Ovary (tissue), 9 donors: ENCODE results near the gene SRSF9. TPM values are rescaled to one million over a fixed set of nuclear protein-coding genes. Genes with fewer than 3 reads are reported as not detected.
A peak's percentile ranks its signal among the peaks of the same experiment; 100 is the strongest.

Source experiments
- DNase-seq, 5 donors: peaks; one replicate each; pipeline ENCODE4 v3.0.0-alpha.2; 2019 to 2020
- H3K27ac ChIP-seq, 2 donors: fragments of 200-600 bp; one replicate each; pipeline versions ENCODE4 v1.5.1 to v1.8.0; 2019 to 2022
- H3K27me3 ChIP-seq: fragments of 200-600 bp; one replicate; pipeline ENCODE4 v1.8.0; 2022
- H3K36me3 ChIP-seq: fragments of 200-600 bp; sonication (generic); one replicate; pipeline ENCODE4 v1.5.1; 2019
- H3K4me1 ChIP-seq: one replicate; pipeline ENCODE4 v1.8.1; 2013; ENCODE audit warnings: mild to moderate bottlenecking, moderate library complexity; ENCODE audit not compliant: insufficient read depth
- H3K4me3 ChIP-seq: fragments of 200-600 bp; sonication (generic); one replicate; pipeline ENCODE4 v1.5.1; 2017
- H3K9me3 ChIP-seq, 2 donors: fragments of 200-600 bp in 1 of 2; sonication (generic) in 1 of 2; one replicate each; pipeline versions ENCODE4 v1.5.1 to v1.8.1; 2013 to 2019; ENCODE audit warnings: mild to moderate bottlenecking in 1 of 2, moderate library complexity in 1 of 2
- EP300 ChIP-seq: sonication (generic); formaldehyde crosslinking; IDR thresholded peaks from one replicate; pipeline ENCODE4 v1.6.1; 2017; ENCODE audit warnings: antibody characterized with exemption
- POLR2A ChIP-seq: fragments of 450-650 bp; IDR thresholded peaks from one replicate; pipeline ENCODE4 v1.6.1; 2017; ENCODE audit warnings: antibody characterized with exemption, mild to moderate bottlenecking, moderate library complexity
- WGBS, 3 donors: extraction: QIAGEN DNeasy Blood & Tissue Kit in 1 of 3; methylation state at CpG; one replicate each; pipeline versions ENCODE4 v1.1.5 to v1.1.7; 2013 to 2017; 5-methylcytosine and 5-hydroxymethylcytosine counted together
- intact Hi-C, 4 donors: fragments of 100-400 bp; cut with DNase I; formaldehyde crosslinking; loops; one replicate each; pipeline versions ENCODE4 v1.11.0 to v1.15.1; 2022 to 2023
- polyA plus RNA-seq, 2 donors: library from polyadenylated mRNA; stranded (reverse); fragments of 200-250 nt in 1 of 2; fragments of 350-450 nt in 1 of 2; fragmentation: Illumina TruSeq in 1 of 2; extraction: RNeasy Lipid Tissue Mini Kit (QIAGEN cat#74804) in 1 of 2; gene quantifications; one replicate each; pipeline ENCODE4 v1.2.3, GENCODE V29; 2013 to 2014
- total RNA-seq, 7 donors: library from RNA; depleted of rRNA in 2 of 7; stranded (reverse); fragments of >200 nt in 2 of 7; fragmentation: NEBNext Ultra II Directional in 3 of 7; extraction: Animal tissue kit (Norgen Biotek cat#: 25700) in 3 of 7; gene quantifications; one replicate each; pipeline versions ENCODE4 v1.1.0 to v1.2.4, GENCODE V29; 2016 to 2023
- TF ChIP-seq, protein P1 (sequence below), 3 donors: fragments of 450-650 bp in 2 of 3; fragments of 200-600 bp in 1 of 3; IDR thresholded peaks; one replicate each; pipeline versions ENCODE4 v1.5.1 to v1.8.0; 2016 to 2022; ENCODE audit warnings: antibody characterized with exemption in 3 of 3, mild to moderate bottlenecking in 1 of 3
- donor health status: DM: no; HTN: no; CAD: no; lungs with moderate emphysema.
- donor health status: DM: no; HTN: no; CAD: no.
- donor health status: Bipolar disorder and iron deficiency.
- donor health status: DM: yes; HTN: yes; CAD: no.
- donor health status: DM: no; HTN: no; CAD: no.
- donor health status: DM: yes; HTN: yes; CAD: no.

The SRSF9 gene
- total and polyA plus RNA-seq, 9 donors, result 53.8 to 141 (median 124) TPM

DNA sequence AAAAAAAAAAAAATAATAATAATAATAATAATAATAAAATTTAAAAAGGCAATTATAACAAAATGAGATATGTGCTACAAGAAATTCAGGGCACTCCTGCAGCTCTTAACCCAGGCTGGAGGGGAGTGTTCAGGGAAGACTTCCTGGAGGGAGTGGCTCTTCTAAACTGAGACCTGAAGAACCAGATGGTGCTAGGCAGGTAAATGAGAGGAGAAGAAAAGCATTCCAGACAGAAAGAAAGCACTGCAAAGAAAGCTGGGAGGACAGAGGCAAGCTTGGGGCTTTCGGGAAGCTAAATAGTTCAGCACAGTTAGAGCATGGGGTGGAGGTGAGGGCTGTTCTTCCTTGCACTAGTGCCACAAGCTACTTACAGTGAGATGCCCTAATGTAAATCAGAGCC, 9.9 kb upstream of the SRSF9 start:
- Histone ChIP-seq H3K36me3 (no peaks in the 10 kb centered on the region), H3K27ac (no peak overlapping the region), H3K4me1 (no peaks in the 10 kb centered on the region), H3K9me3 (no peaks in the 10 kb centered on the region), H3K27me3 (no peaks in the 10 kb centered on the region), H3K4me3 (no peak overlapping the region)
- WGBS, 3 donors, result 97 to 100% (median 98%) methylated on average over 1 of the region's 1 CpG
- intact Hi-C loops, result no loop called here
- no peak for DNase-seq
- TF ChIP-seq, protein P1, sequence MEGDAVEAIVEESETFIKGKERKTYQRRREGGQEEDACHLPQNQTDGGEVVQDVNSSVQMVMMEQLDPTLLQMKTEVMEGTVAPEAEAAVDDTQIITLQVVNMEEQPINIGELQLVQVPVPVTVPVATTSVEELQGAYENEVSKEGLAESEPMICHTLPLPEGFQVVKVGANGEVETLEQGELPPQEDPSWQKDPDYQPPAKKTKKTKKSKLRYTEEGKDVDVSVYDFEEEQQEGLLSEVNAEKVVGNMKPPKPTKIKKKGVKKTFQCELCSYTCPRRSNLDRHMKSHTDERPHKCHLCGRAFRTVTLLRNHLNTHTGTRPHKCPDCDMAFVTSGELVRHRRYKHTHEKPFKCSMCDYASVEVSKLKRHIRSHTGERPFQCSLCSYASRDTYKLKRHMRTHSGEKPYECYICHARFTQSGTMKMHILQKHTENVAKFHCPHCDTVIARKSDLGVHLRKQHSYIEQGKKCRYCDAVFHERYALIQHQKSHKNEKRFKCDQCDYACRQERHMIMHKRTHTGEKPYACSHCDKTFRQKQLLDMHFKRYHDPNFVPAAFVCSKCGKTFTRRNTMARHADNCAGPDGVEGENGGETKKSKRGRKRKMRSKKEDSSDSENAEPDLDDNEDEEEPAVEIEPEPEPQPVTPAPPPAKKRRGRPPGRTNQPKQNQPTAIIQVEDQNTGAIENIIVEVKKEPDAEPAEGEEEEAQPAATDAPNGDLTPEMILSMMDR (IDR thresholded peaks at IDR 0.05), result no peak
- TF ChIP-seq POLR2A (no peak), EP300 (no peak)

- WGBS, 3 donors, result 58 to 94% (median 81%) methylated on average over 1 of the region's 1 CpG
- no peaks in the 10 kb centered on the region for H3K9me3 ChIP-seq
- no peaks in the 10 kb centered on the region for H3K27me3 ChIP-seq
- H3K36me3 ChIP-seq, result no peaks in the 10 kb centered on the region
- intact Hi-C loops, result no loop called here
- no peak for DNase-seq
- no peak overlapping the region for H3K4me3 ChIP-seq
- TF ChIP-seq, protein P1 (IDR thresholded peaks at IDR 0.05), result no peak
- TF ChIP-seq EP300, result no peak
- TF ChIP-seq POLR2A, result no peak
- H3K27ac ChIP-seq, result no peak overlapping the region
- peaks cover 2% of the 10 kb centered on the region for H3K4me1 ChIP-seq
Measured at GRCh38 chr12:120475643-120476042, 6.1 kb upstream of the SRSF9 start.

- H3K27ac ChIP-seq, result no peak overlapping the region
Measured at GRCh38 chr12:120474616-120474960, 5.0 kb upstream of the SRSF9 start.

DNA sequence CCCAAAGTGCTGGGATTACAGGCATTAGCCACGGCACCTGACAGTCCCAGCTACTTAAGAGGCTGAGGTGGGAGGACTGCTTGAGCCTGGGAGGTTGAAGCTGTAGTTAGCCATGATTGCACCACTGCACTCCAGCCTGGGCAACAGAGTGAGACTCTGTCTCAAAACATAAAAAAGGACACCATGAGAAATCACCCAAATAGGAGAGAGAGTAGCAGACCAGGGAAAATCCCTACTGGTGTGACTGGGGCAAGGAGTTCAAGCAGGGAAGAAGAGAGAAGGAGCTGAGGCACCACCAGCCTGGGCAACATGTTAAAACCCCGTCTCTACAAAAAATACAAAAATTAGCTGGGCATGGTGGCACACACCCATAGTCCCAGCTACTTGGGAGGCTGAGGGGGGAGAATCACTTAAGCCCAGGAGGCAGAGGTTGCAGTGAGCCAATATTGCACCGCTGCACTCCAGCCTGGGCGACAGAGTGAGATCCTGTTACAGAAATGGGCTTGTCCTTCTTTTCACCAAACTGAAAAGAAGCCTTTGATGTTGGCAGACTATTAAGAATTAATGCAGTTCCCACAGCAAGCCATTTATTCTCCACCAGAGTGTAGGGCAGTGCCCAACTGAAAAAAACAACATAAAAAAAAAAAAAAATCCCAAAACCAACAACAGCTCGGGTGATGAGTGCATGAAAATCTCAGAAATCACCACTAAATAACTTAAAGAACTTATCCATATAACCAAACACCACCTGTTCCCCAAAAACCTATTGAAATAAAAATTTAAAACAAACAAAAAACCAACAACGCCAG, 4.5 kb upstream of the SRSF9 start:
- no peaks in the 10 kb centered on the region for H3K36me3 ChIP-seq
- peaks cover 5% of the 10 kb centered on the region for H3K4me1 ChIP-seq
- no peak for DNase-seq
- TF ChIP-seq, protein P1 (IDR thresholded peaks at IDR 0.05), result no peak
- TF ChIP-seq POLR2A (no peak), EP300 (no peak)
- no peaks in the 10 kb centered on the region for H3K27me3 ChIP-seq
- H3K9me3 ChIP-seq, result no peaks in the 10 kb centered on the region
- intact Hi-C loops, result no loop called here
- H3K4me3 ChIP-seq, result no peak overlapping the region
- 64 to 67% (median 64%) methylated on average over 6 of the region's 6 CpGs for WGBS, 3 donors
- no peak overlapping the region for H3K27ac ChIP-seq

More at GRCh38 chr12:120474616-120474960, 5.0 kb upstream of the SRSF9 start:
- Histone ChIP-seq H3K27me3 (no peaks in the 10 kb centered on the region), H3K36me3 (no peaks in the 10 kb centered on the region), H3K4me1 (peaks cover 5% of the 10 kb centered on the region), H3K9me3 (no peaks in the 10 kb centered on the region), H3K4me3 (no peak overlapping the region)
- intact Hi-C loops, result no loop called here
- WGBS, 3 donors, result 0 to 5% (median 4%) methylated on average over 2 of the region's 2 CpGs
- peak in 1 of 5 donors; percentile 28 for DNase-seq
- TF ChIP-seq POLR2A, result no peak
- TF ChIP-seq, protein P1 (IDR thresholded peaks at IDR 0.05), result no peak
- TF ChIP-seq EP300, result no peak
